AG08396 (cell line): ENCODE measurements around the gene ZEB2.

ENCODE experiments used
- DNase-seq: peaks from one replicate; pipeline ENCODE4 v3.0.0; 2012; ENCODE audit warnings: low spot score, mixed read lengths

ZEB2 gene

DNA sequence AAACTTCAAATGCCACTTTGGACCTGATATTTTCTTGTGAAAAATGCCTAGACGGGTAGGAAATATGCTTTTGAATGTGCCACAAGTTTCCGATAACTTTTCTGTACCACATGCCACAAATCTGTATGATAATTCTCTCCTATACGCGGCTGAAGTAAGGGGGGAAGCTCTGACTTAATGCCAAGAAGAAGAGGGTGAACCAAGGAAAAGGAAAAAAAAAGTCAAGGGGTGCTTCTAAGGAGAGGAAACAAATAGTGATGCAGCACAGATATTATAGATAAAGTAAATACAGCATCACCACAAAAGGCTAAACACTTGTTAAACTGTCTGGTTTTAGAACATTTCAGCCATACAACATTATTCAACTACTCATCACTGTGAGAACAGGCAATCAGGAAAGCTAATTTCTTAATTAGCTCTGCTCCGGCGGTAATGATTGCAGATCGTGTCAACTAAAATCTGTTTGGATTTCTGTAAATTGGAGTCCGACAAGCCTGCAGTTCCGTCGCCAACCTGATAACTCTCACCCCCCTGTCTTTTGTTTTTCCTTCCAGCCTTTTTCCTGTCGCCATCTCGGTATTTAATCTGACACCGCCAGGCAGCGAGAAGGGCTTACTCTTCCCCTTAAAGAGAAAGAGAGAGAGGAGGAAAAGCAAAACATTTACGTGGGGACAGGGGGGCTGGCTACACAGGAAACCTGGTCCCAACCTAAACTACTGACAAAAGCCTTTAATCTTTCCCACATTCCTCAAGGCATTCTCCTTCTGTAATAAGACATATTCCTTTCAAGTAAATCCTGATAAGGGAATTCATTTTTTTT, 67.5 kb downstream of the ZEB2 start:
- no peak for DNase-seq

DNA sequence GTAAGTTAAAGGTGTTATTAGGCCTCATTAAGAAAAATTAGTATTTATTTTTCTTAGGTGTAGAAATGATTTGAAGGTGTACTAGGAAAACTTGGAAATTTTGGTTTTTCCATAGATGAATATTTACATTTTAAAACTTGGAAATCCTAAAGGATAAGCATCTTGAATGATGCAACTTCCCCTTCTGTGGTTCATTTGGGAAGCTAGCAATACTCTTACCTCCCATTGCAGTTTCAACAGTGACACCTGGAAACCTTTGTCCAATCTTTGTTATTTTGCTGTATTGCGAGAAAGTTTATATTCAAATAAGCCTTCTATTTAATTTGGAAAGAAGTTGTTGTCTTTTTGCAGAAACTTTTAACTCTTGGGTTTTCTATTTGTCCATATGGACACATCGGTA, 68.5 kb downstream of the ZEB2 start:
- no peak for DNase-seq

DNA sequence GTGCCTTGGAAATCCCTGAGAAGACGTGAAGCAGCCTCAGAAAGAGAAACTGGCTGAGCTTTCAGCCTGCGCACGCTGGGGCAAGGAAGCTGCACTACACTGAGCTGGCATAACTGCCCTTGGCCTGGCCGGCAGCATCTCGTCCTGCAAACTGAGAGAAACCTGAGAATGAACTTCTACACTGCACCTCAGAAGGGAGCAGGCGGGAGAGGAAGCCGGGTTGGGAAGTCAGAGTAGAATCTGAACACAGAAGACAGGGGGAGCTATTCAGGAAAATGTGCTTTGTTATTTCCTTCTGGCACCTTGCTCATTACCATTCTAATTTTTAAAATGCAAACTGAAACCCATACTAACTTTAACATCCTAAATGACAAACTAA, 70.9 kb downstream of the ZEB2 start:
- no peak for DNase-seq

DNA sequence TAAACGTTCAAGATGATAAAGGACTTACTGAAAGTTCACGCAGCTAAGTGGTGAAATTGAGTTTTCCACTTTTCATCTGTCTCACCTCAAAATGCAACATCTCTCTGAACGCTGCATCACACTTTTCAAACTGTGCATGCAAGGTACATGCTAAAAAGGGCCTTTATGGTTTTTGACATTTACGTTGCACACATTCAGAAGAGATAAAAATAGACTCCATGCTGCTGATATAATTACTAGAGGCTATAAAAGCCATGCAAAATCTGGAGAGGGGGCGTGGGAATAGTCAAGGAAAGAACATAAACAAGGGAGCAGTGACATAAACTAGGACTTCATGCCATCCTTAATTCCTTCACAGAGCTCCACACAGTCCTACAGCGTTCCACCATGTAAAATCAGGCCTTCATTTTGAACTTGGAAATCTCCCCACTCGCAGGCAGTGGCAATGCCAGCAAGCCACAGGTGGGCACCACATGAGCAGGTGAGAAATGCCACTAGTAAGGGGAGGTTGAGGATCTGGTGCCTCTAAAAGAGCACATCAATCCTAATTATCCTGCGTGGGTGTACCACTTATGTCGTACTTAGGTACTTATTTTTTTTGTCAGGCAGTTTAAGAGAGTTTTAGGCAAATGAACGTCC, 71.4 kb downstream of the ZEB2 start:
- DNase-seq, result no peak

DNA sequence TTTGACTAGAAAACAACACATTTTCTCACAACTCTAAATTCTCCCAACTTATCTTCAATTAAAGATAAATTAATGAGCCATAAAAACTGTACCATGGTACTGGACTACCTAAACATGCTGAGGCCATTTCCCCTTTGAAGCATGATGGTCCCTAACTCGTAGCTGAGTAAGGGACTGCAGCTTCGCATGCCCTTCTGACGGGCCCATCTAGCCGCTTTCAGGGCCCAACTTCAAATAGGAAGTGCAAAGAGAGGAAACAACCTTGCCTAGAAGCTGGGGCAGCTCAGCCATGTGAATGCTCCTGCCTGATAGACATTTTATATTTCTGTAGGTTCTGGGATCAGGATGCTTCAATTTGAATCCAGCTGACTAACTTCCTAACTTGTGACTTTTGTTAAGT, 72.4 kb downstream of the ZEB2 start:
- DNase-seq, result no peak

DNA sequence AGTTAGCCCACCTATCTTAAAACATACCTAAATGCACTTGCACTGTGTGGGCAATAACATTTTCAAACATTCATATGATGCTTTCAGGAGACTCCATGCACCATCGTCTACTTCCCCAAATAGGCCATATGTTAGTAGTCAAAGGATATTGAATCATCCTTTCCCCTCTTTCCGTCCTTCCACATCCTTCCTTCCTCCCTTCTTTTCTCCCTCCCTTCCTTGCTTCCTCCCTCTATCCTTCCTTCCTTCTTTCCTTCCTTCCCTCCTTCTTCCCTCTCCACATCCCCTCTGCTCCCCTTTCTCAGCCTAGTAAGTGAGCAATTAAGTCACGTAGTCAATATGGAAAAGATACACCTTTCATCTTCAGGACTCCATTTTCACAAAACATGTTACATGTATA, 73.8 kb downstream of the ZEB2 start:
- no peak for DNase-seq

DNA sequence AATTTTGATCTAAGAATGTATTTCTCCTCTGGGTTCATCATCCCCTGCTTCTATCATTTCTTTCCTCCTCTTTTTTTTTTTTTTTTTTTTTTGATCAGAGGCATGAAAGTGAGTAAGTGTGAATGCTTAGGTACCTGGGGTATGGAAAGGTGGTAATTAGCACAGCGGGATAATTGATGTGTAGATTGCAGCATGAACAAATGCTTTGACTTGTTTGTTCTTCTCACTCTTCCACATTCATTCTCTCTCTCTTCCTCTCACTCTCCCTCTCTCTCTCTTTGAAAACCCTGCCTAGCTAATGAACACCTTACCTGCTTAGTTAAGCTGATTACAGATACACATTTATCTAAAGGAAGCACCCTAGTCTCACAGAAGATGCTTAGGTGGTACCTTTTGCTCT, 74.7 kb downstream of the ZEB2 start:
- no peak for DNase-seq

DNA sequence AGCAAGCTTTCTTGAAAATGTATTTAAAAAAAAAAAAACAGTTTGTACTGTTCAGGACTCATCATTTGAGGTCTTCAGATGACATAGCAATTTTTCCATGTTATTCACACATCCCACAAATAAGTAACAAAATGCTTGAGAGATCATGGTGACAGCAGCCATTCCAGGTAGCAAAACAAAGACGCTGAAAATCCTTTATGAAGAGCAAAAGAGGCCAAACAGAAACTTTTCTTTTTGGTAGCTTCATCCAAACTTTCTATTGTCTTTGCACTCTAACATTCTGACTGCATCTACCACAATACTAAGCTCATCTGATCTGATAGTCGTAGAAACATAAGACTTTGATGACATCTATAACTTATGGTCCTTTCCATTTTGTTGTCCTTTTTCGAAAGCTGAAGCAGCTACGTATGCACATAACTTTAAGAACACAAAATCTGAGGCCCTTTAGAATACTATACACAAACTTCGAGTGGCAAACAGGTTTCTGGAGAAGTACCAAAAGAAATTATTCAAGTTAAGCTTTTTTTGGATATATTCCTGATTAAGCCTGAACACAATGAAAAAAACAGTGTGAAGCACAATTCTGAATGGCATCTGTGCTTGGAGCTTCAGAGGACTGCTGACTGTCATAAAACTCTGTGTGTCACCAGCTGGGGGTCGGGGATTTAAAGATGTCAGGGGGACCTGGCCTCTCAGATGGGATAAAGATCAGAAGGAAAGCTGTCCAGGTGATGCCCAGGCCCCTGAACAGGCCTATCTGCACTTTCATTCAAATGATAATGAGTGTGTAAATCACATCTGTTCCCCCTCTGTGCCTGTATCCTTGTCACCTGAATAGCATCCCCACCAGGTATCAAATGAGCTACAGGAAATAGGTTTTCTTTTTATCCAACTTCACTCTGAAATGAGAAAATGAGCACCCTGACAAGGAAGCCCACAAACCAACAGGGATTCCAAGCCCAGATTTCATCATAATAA, 75.8 kb downstream of the ZEB2 start:
- no peak for DNase-seq

DNA sequence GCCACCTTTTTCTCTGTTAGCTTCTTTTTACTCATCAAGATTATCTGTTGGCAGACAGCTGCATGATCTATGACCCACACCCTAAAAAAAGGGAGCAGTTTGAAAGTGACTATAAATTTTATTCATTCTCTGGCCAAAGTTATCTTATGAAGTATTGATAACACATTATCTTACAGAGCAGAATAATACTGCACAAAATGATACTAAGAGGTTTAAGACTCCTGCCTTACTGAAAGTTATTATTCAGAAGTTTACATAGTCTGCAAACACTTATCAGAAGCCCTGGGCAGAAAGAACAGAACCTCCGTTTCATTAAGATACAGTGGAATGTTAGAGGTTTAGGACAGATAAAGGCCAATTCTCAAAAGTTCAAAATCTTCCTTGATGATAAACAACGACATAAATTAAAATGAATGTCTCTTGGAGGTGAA, 78.2 kb downstream of the ZEB2 start:
- no peak for DNase-seq

DNA sequence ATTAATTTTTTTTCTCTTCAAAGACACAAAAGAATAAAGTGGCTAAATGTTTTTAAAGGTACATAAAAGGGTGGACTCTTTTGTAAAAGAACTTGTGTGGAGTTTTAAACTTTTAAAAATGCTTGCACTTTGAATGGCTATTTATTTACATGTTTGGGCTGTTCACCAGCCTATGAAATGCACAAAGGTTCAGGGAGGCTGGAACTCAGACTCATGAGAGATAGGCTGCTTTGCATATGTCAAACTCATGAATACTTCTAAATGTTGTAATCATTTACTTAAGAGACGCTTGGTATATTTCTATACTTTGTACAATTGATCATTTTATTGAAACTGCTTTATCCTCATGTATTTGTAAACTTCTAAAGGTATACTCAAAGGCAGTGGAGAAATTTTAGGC, 79.9 kb downstream of the ZEB2 start:
- no peak for DNase-seq

DNA sequence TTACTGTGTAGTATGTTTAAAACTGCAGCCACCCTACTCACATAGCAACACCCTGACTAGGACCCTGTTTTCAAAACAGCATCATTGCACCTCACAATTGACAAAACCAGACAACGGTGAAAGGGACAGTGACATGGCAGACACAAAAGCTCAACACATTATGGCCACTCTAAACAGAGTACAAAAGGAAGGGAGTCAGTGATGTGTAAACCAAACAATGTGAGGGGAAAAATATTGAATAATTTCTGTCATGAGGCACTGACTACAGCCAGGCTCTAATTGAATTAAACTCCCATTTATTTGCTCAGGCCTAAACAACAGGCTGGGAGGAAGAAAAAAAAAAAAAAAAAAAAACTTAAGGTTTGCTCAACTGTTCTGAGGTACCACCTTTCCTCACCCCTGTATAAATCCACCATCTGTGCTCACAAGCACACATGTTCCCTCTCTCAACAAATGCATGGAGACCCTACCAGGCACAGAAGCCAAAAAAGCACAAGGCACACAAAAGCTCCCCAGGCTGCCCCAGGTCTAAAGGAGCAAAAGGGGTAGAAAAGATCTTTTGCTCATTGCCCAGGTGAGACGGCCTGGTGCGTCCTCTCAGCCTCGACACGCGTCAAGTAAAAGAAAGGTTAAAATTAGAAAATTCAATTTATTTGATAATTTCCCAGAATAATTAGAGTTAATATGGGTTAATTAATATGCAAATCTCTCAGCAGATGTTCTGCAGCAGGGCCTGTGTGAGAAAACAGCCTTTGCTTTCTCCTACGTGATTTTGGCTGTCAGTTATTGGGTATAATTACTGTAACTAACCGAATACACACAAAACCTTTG, 80.9 kb downstream of the ZEB2 start:
- no peak for DNase-seq

DNA sequence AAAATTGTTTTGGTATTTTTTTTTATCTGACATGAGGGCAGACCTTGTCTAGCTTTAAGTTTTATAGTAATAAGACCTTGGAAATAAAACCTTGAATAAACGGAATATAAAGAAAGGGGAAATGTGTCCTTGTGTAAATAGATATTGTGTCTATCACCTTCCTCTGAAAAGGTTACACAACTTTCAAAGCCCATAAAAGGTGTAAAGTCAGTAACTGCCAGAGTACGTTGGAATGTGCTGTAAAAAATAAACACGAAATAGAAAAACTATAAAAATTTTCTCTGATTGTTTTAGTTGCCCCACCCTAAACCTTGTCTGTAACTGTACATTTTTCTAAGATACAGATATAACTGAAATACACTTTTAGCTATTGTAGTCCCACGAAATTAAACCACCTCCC, 82.3 kb downstream of the ZEB2 start:
- DNase-seq, result no peak

DNA sequence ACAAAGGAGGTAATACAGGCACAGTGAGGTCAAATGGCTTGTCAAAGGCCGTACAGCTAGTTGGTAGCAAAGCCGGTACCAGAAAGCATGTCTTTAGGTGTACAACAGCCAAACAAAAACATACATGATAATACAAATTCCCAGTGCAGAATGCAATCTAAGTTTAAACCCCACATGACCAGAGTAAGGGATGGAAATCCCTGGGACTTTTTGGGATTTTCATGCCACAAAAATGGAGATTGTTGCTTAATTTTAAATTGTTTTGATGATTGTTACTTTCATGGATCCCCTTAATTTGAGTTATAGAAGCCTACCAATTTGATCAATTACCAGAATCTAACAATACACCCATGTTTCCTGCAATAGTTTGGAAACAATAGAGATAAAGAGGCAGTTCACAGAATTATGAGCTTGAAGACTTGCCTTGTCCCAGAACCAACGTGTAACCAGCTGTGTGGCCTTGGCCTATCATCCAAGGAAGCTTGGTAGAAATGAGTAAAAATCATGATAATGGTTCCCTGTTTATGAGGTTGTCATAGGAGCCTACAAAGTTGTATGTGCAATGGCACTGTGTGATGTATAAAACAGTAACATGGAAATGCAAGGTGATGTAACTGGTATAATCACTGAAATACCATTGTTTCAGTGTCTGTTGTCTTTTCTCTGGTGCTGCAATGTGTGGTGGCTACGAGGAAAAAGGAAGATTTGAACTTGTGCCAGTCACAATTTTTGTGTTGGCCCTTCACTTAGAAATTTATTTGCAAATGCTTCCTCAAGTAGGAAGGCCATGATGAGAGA, 85.3 kb downstream of the ZEB2 start:
- DNase-seq, result no peak

DNA sequence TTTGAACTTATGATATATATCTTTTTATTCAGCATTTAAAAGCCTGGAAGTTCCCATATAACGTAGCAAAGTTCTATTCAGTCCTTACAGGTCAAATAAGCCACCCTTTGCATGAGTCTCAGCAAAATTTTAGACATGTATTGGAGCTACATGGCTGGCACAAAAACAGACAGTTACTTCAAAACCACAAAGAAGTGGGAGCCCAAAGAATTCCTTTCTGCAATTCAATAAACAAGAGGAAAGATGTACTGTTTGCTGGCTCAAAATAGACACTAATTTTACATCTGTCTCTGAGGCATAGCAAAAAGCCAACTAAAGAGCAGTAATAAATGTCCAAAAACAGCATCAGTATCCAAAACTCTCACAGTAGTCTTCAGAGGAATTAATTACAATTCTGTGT, 87.0 kb downstream of the ZEB2 start:
- no peak for DNase-seq

DNA sequence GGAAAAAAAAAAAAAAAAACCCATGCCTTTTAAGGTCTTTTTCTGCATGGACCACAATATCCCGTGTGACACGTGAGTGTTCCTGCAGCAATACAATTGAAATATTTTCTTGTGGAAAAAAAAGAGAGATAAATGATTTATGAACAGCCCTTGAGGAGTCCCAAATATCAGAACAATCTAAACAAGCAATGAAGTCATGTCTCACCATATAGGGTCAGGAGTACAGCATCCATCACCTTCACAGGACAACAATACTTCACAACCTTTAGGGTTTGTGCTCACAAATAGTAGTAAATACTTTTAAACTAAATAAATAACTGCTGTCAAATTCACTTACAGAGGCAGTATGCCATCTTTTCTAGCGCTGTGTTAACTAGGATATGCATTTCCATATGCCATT, 87.9 kb downstream of the ZEB2 start:
- DNase-seq, result no peak

DNA sequence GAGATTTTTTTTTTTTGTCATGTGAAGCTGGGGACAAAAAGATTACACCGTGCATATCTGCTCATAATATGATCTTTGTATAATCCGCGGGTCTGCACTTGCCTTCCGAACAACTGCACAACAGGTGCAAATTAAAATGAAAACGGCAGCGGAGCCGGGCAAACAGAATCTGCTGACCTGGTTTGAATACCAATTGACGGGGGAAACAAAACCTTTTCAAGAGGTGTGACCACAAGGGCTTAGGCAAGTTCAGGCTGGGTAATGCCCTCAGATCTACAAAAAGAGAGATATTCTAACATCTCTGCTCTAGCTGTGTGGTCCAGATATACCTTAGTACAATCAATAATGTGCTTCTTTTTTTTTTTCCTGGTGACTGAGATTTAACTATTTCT, 88.5 kb downstream of the ZEB2 start:
- DNase-seq, result no peak

DNA sequence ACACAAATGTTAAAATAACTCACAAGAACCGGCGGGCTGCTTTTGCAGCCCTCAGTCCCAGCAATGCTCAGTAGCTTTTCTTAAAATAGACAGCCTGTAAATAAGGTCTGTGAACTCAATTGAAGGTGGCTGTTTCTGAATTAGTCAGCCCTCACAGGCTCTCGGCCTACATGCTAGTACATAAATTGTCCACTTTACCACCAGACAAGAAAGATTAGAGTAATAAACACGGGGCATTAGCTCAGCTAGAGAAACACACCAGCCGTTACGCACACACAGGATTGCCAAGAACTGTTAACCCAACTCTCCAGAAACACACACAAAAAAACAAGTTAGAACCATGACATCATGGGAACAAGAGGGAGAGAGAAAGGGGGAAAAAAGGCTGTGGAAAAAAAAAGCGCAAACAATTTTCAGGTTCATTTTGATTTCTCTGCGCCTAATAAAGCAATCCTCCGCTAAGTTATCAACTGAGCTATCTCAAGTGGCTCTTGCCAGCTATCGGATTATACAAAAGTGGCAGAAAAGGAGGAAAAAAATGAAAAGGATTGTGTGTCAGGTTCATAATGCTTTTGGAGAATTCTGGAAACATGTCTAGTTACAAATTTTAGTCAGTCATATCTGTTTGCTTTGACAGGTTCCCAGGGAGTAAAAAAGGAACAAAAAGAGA, 89.1 kb downstream of the ZEB2 start:
- DNase-seq, result no peak

DNA sequence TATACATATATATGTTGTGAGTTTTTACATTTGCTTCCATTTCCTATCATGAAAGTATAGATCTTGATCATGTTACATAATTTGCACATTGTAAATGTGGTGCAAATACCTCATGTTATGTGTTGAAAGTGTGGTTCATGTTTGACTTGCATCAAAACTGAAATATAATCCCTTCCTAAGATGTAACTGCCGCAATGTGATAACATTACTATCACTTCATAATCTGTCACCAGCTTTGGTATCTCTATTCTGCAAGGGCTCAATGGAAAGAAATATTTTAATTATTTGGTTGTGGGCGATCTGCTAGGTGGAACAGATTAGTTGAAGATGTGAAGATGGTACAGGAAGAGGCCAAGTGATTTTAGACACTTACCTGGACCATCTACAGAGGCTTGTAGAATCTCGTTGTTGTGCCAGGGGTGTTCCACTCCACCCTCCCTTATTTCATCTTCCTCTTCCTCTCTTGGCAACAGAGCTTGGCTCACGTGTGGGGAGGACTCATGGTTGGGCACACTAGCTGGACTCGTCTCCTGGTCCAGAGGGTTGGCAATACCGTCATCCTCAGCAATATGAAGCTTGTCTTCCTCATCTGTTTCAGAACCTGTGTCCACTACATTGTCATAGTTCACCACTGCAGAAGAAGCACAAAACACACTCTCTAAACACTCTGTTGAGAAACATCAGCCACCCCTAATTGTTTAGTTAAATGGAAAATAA, 90.4 kb downstream of the ZEB2 start:
- no peak for DNase-seq

DNA sequence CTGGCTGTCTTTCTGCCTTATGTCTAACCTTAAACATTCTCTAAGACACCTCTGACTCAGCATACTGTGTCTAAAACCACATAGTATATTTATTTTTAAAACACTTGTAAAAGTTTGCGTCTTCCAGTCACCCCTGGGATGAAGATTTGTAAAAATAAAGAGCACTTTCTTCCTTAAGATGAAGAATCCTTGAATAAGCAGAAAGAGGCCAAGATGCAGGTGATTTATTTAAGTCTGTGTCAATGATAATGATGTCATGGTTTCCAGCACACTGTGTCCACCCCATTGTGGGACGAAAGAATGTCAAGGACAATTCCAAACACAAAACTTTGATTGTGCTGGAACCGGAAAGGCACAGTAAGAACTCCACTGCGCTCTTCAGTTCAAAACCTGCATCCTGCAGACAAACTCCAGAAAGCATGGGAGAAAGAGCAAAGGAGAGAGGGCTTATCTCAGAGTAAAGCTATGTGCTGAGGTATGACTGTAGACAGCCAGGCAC, 92.9 kb downstream of the ZEB2 start:
- DNase-seq, result no peak

DNA sequence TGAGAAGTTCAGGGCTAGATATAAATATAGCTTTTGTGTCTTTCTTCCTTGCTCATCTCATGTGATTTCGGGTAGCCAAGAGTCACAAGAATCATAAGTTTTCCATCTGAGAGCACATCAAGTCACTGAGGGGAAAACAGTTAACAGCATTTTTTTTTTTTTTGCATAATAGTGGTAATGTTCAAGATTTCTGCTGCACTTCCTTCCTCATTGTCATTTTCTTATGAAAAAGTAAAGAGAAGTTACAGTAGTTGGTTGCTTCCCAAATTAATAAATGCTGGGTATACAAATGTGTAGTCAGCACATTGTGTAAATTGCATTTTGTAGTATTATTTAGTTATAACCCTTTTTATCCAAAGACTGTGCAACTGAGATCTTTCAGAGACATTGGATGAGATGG, 93.6 kb downstream of the ZEB2 start:
- DNase-seq, result no peak
